C1 segment of cervical spinal cord (tissue), 14 donors: ENCODE results near the gene IBA57.
"Not testable (repeated sequence)": the region's sequence is repeated elsewhere in the genome, so short reads cannot be mapped to it uniquely, and the experiment has no call there.

Experiments
- DNase-seq, 14 donors: peaks; one replicate each; lab custom pipeline; 2025; lab: John Stamatoyannopoulos, UW

IBA57 gene

GRCh38 chr1:228212415-228212965, 46.9 kb downstream of the IBA57 start:
- DNase-seq = no peak

- peak in 8 of 14 donors; percentile 4 to 74 (median 19) for DNase-seq
Observed at GRCh38 chr1:228212966-228213844, 47.6 kb downstream of the IBA57 start.

- no peak for DNase-seq
Observed at GRCh38 chr1:228213917-228214808, 48.6 kb downstream of the IBA57 start.

- no peak for DNase-seq
Observed at GRCh38 chr1:228214921-228215662, 49.5 kb downstream of the IBA57 start.

- DNase-seq = no peak
Observed at GRCh38 chr1:228215663-228216116, 50.1 kb downstream of the IBA57 start.

- DNase-seq = no peak
Observed at GRCh38 chr1:228216371-228217320, 51.0 kb downstream of the IBA57 start.

- DNase-seq = no peak
Observed at GRCh38 chr1:228217551-228218344, 52.1 kb downstream of the IBA57 start.

GRCh38 chr1:228218513-228219244, 53.1 kb downstream of the IBA57 start:
- no peak for DNase-seq

GRCh38 chr1:228219245-228219961, 53.8 kb downstream of the IBA57 start:
- DNase-seq = no peak

- DNase-seq = no peak
Observed at GRCh38 chr1:228219962-228220780, 54.6 kb downstream of the IBA57 start.

GRCh38 chr1:228221097-228221496, 55.5 kb downstream of the IBA57 start:
- DNase-seq = not testable (repeated sequence)

- no peak for DNase-seq
Observed at GRCh38 chr1:228222548-228222947, 56.9 kb downstream of the IBA57 start.

GRCh38 chr1:228224198-228225164, 58.9 kb downstream of the IBA57 start:
- DNase-seq = no peak

- DNase-seq = no peak
Observed at GRCh38 chr1:228225165-228225710, 59.6 kb downstream of the IBA57 start.

GRCh38 chr1:228225740-228226139, 60.1 kb downstream of the IBA57 start:
- no peak for DNase-seq
